LNCaP clone FGC (cell line): Measurements from ENCODE around the gene PLEKHG1.
A peak's percentile ranks its signal among the peaks of the same experiment; 100 is the strongest.

Source experiments
- DNase-seq: peaks from one replicate; pipeline ENCODE4 v3.0.0-alpha.2; 2011; ENCODE audit warnings: low read depth
- H3K4me3 ChIP-seq: 2 replicates; pipeline ENCODE4 v1.5.1; 2011; ENCODE audit warnings: mild to moderate bottlenecking, low read depth, low read length, control low read depth
- CTCF ChIP-seq: IDR thresholded peaks from 2 replicates; pipeline ENCODE4 v1.5.1; 2012; ENCODE audit warnings: mild to moderate bottlenecking; ENCODE audit not compliant: control insufficient read depth, insufficient read depth; ENCODE audit errors: extremely low read depth

The PLEKHG1 gene

DNA sequence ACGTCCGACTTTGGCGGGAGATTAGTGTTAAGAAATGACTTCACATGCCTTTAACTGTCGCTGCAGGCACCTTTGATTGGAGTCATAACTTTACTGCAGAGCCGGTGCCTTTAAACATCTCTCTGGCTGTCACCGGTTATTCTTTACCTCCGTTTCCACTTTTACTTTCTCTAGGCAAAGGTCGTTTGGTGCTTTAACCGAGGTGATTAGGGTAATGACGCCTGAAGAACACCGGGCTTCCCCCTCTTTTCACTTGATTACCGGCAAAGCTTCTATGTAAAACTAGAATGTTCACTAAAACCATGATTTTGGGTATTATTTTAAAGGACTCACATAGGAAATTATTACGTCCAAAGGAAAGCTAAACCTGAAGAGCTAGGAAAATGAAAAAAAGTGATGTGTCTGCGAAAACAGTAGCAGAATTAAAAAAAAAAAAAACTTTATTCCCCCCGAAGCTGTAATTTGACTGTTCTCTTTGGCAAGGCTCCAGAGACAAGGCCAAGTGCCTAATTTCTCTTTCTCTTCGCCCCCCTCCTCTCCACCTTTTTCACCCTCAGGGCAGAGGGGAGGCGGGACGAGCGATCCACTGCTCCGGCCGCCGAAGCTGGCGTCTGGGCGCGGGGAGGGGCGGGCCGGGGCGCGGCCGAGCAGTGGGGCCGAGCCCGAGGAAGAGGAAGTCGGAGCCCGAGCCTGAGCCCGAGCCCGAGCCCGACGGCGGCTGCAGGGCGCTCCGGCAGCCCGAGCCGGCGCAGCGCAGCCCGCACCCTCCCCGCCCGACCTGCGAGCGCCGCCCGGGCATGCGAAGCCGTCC is at the start of gene PLEKHG1:
Gene PLEKHG1, plus strand, starts transcription at position 687 of the 811 bp plus-strand sequence. CDS start 133,797 bp downstream, outside the sequence.
- TF ChIP-seq CTCF = no peak
- peak within 1 kb of the TSS; percentile 53 for H3K4me3 ChIP-seq
- DNase-seq = no peak

- no peak for TF ChIP-seq CTCF
- H3K4me3 ChIP-seq = no peak overlapping the region
- DNase-seq = no peak
Measured at GRCh38 chr6:150550244-150550643, 49.4 kb upstream of the PLEKHG1 start.

DNA sequence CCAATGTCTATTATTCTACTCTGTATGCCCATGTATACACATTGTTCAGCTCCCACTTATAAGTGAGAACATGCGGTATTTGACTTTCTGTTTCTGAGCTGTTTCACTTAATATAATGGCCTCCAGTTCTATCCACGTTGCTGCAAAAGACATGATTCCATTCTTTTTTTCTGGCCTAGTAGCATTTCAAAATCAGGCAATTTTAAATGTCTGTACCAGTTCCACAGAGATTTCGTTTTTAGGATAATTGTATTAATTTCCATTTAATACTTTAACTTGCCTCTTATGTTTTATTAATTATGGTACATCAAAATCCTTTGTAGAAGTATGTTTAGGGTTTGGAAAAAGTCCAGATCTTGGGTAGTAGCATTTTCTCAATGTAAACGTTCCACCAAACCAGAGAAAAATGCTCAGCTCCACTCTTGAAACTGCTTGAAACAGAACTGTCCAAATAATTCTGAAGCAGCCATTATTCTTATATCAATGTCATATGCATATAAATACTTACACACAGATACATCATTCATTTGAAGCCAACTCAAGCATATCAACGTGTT is 42.6 kb upstream of the PLEKHG1 start:
- H3K4me3 ChIP-seq = no peak overlapping the region
- no peak for DNase-seq
- TF ChIP-seq CTCF = no peak

DNA sequence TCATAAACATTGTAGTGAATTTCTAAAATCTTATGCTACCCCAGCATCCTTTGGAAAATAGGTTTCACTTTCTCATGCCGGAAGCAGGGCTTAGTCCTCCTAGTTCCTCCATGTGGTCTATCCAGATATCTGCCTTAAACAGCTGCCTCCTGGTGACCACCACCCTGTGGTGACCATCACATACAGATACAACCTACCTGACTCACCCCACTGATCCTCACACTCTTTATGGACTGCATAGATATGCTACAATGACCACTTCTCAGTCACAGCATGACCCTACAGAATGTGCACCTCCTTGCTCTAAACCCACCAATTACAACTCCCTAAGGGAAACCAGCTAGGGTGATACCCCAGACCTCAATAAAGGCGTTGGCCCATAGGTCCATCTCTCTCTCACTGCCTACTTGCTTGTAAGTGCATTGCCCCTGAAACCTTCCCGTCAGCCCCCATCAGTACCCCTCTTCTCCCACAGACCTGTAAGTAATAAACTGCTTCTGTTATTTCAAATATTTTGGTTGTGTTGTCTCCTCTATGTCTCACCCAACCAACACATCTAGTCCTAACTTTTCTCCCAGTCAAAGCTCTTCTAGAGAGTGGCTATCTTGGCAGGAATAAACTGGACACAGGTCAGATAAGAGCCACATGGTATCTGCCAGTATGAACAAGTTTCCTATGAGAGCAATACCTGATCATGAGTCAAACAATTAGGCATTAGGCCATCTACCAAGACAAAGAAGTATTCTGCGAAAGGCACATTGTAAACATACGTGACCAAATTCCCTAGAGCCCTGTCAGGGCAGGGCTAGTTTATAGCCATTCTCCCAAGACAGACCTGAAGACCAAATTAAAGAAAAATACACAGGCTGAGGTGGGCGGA is 39.4 kb upstream of the PLEKHG1 start:
- DNase-seq = no peak
- no peak overlapping the region for H3K4me3 ChIP-seq
- no peak for TF ChIP-seq CTCF

GRCh38 chr6:150560884-150561219 is 38.8 kb upstream of the PLEKHG1 start:
- H3K4me3 ChIP-seq = no peak overlapping the region
- no peak for DNase-seq
- TF ChIP-seq CTCF = no peak

DNA sequence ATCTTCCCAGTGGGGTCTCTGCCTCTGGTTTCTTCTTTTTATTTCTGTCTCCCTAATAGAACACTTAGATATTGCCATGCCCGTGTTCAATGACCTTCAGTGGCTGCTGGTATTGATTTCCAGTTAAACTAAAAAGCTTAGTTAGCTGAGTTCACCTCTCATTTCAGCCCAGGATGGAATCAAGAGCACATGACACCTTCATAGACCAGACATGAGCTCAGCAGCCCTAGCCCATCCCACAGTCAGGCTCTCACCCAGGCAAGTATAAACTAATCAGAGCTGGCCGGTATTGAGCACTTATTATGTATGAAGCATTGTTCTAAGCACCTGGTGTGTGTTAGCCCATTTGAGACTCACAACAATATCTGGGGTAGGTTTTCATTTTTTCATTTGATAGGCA is 33.7 kb upstream of the PLEKHG1 start:
- DNase-seq = no peak
- H3K4me3 ChIP-seq = no peak overlapping the region
- no peak for TF ChIP-seq CTCF
